Fibroblast of peridontal ligament (primary cell): Measurements from ENCODE around the gene ZNF609.
"Not testable (repeated sequence)": the region's sequence is repeated elsewhere in the genome, so short reads cannot be mapped to it uniquely, and the experiment has no call there.

Experiments used
- DNase-seq: peaks from one replicate; pipeline ENCODE4 v3.0.0-alpha.2; 2010; ENCODE audit errors: extremely low read depth

Gene ZNF609

GRCh38 chr15:64459066-64459781 lies 1.2 kb upstream of the ZNF609 start:
- DNase-seq, result no peak

GRCh38 chr15:64460724-64461720 lies 644 bp downstream of the ZNF609 start:
- peak; percentile 83 for DNase-seq

- DNase-seq, result no peak
Observed at GRCh38 chr15:64461721-64462162, 1.4 kb downstream of the ZNF609 start.

- no peak for DNase-seq
Observed at GRCh38 chr15:64462492-64462891, 2.1 kb downstream of the ZNF609 start.

GRCh38 chr15:64464276-64465005 lies 4.1 kb downstream of the ZNF609 start:
- DNase-seq, result peak; percentile 54

GRCh38 chr15:64466408-64467141 lies 6.2 kb downstream of the ZNF609 start:
- DNase-seq, result no peak

GRCh38 chr15:64472161-64472560 lies 11.8 kb downstream of the ZNF609 start:
- no peak for DNase-seq

- no peak for DNase-seq
Observed at GRCh38 chr15:64474846-64475245, 14.5 kb downstream of the ZNF609 start.

GRCh38 chr15:64476550-64476949 lies 16.2 kb downstream of the ZNF609 start:
- DNase-seq, result no peak

- peak; percentile 61 for DNase-seq
Observed at GRCh38 chr15:64478863-64479262, 18.5 kb downstream of the ZNF609 start.

- DNase-seq, result no peak
Observed at GRCh38 chr15:64480891-64481290, 20.5 kb downstream of the ZNF609 start.

- no peak for DNase-seq
Observed at GRCh38 chr15:64483749-64484148, 23.4 kb downstream of the ZNF609 start.

GRCh38 chr15:64485796-64486195 lies 25.4 kb downstream of the ZNF609 start:
- no peak for DNase-seq

GRCh38 chr15:64490598-64491259 lies 30.4 kb downstream of the ZNF609 start:
- peak; percentile 74 for DNase-seq

GRCh38 chr15:64493641-64494040 lies 33.3 kb downstream of the ZNF609 start:
- peak; percentile 27 for DNase-seq

GRCh38 chr15:64495968-64496367 lies 35.6 kb downstream of the ZNF609 start:
- DNase-seq, result not testable (repeated sequence)

GRCh38 chr15:64500695-64501395 lies 40.5 kb downstream of the ZNF609 start:
- DNase-seq, result no peak

GRCh38 chr15:64501396-64501715 lies 41.0 kb downstream of the ZNF609 start:
- no peak for DNase-seq

- DNase-seq, result no peak
Observed at GRCh38 chr15:64502151-64502550, 41.8 kb downstream of the ZNF609 start.

GRCh38 chr15:64502551-64502950 lies 42.2 kb downstream of the ZNF609 start:
- DNase-seq, result no peak
